Endothelial cell of umbilical vein (primary cell): ENCODE data around the gene PXK. TPM values are rescaled to one million over a fixed set of nuclear protein-coding genes. Genes with fewer than 3 reads are reported as not detected.

Source experiments
- Bru-seq: library from RNA; stranded (reverse); fragments of 400-500 nt; gene quantifications from one replicate; lab custom pipeline; 2021; lab: Mats Ljungman, UMichigan
- BruChase-seq, 2 experiments: library from RNA; stranded (reverse); fragments of 400-500 nt; gene quantifications; one replicate each; lab custom pipeline; 2021; lab: Mats Ljungman, UMichigan
- BruUV-seq: library from RNA; stranded (reverse); fragments of 400-500 nt; replicated peaks from 2 replicates; lab custom pipeline; 2021; lab: Mats Ljungman, UMichigan
- CTCF ChIA-PET: fragments of 300-600, 350-600 bp; sonication (Branson Sonifier 250); formaldehyde crosslinking; loops from one replicate; lab custom pipeline; 2021; ENCODE audit warnings: antibody characterized with exemption, inconsistent platforms; lab: Charles Lee
- POLR2A ChIA-PET: fragments of 300-600, 350-600 bp; sonication (Branson Sonifier 250); formaldehyde crosslinking; loops from one replicate; lab custom pipeline; 2021; ENCODE audit warnings: antibody characterized with exemption, inconsistent platforms; lab: Charles Lee
- DNase-seq: peaks from one replicate; pipeline ENCODE4 v3.0.0-alpha.2; 2011; ENCODE audit warnings: low read depth, low spot score
- FAIRE-seq: peaks from 2 replicates; lab custom pipeline; 2011; peaks lifted over from hg19 to GRCh38; lab: Jason Lieb, UNC
- H2AFZ ChIP-seq: 2 replicates; pipeline ENCODE4 v1.6.0; 2012; ENCODE audit warnings: low read depth, low read length, control low read depth, inconsistent platforms
- H3K27ac ChIP-seq: 2 replicates; pipeline ENCODE4 v1.5.1; 2011; ENCODE audit warnings: low read depth, mild to moderate bottlenecking, control low read depth, low read length, moderate library complexity; ENCODE audit not compliant: insufficient read depth
- H3K27me3 ChIP-seq, 2 experiments: 2 replicates each; pipeline versions ENCODE4 v1.6.0 to v1.6.1; 2011; ENCODE audit warnings: low read length in 2 of 2, mixed read lengths in 1 of 2; ENCODE audit not compliant: control insufficient read depth in 2 of 2, insufficient read depth in 2 of 2
- H3K36me3 ChIP-seq, 2 experiments: 2 replicates in 1 of 2; 3 replicates in 1 of 2; pipeline ENCODE4 v1.5.1; 2011; ENCODE audit warnings: low read length in 2 of 2, mild to moderate bottlenecking in 1 of 2, moderate library complexity in 1 of 2; ENCODE audit not compliant: control insufficient read depth in 2 of 2, insufficient read depth in 2 of 2; ENCODE audit errors: extremely low read depth in 1 of 2
- H3K4me1 ChIP-seq: 3 replicates; pipeline ENCODE4 v1.5.1; 2011; ENCODE audit warnings: mild to moderate bottlenecking, low read length; ENCODE audit not compliant: control insufficient read depth, insufficient read depth; ENCODE audit errors: extremely low read depth
- H3K4me2 ChIP-seq: 2 replicates; pipeline ENCODE4 v1.6.1; 2011; ENCODE audit warnings: low read length, control low read depth, mixed read lengths; ENCODE audit not compliant: insufficient read depth
- H3K4me3 ChIP-seq, 3 experiments: fragments of 200-600 bp in 1 of 3; sonication (generic), shearing (Covaris generic) in 1 of 3; replicated peaks in 1 of 3; 2 replicates each; pipeline ENCODE4 v1.5.1; 2011 to 2016; ENCODE audit warnings: control low read depth in 3 of 3, low read length in 3 of 3, mild to moderate bottlenecking in 2 of 3, inconsistent platforms in 1 of 3, low read depth in 1 of 3, moderate library complexity in 1 of 3; ENCODE audit not compliant: insufficient read depth in 1 of 3
- H3K79me2 ChIP-seq: 2 replicates; pipeline ENCODE4 v1.6.0; 2012; ENCODE audit warnings: low read length, inconsistent platforms; ENCODE audit not compliant: control insufficient read depth, insufficient read depth
- H3K9ac ChIP-seq: replicated peaks from 2 replicates; pipeline ENCODE3; 2011; ENCODE audit warnings: low read length, control low read depth; ENCODE audit not compliant: insufficient read depth; ENCODE audit errors: extremely low read depth
- H3K9me1 ChIP-seq: replicated peaks from 3 replicates; pipeline ENCODE4 v1.6.0; 2011; ENCODE audit warnings: mild to moderate bottlenecking, low read length; ENCODE audit not compliant: control insufficient read depth, insufficient read depth; ENCODE audit errors: extremely low read depth
- H3K9me3 ChIP-seq: replicated peaks from 2 replicates; pipeline ENCODE4 v1.5.1; 2012; ENCODE audit warnings: low read length, inconsistent platforms; ENCODE audit not compliant: control insufficient read depth, insufficient read depth
- H4K20me1 ChIP-seq: replicated peaks from 2 replicates; pipeline ENCODE3; 2011; ENCODE audit warnings: mild to moderate bottlenecking, low read length; ENCODE audit not compliant: control insufficient read depth, insufficient read depth; ENCODE audit errors: extremely low read depth
- CTCF ChIP-seq, 2 donors: IDR thresholded peaks; 1 replicate in 1 of 2; 2 replicates in 1 of 2; pipeline ENCODE4 v1.5.1; 2011; ENCODE audit warnings: low read length in 2 of 2, mild to moderate bottlenecking in 2 of 2, moderate library complexity in 2 of 2, control low read depth in 1 of 2, inconsistent platforms in 1 of 2, low read depth in 1 of 2; ENCODE audit not compliant: insufficient read depth in 1 of 2; ENCODE audit errors: extremely low read depth in 1 of 2
- FOS ChIP-seq: IDR thresholded peaks from 2 replicates; pipeline ENCODE4 v1.6.1; 2011; ENCODE audit warnings: mild to moderate bottlenecking, low read length, moderate library complexity, borderline replicate concordance; ENCODE audit not compliant: insufficient read depth
- MAX ChIP-seq: IDR thresholded peaks from 2 replicates; pipeline ENCODE4 v1.6.1; 2011; ENCODE audit not compliant: insufficient read depth, insufficient read length
- POLR2AphosphoS5 ChIP-seq: IDR thresholded peaks from 2 replicates; pipeline ENCODE4 v1.6.1; 2012; ENCODE audit warnings: low read depth, mild to moderate bottlenecking, control low read depth, low read length, moderate library complexity; ENCODE audit not compliant: insufficient read depth
- dilution Hi-C: fragments of 300-500 bp; cut with MboI; formaldehyde crosslinking; loops from one replicate; pipeline ENCODE4 v1.15.0; 2019; ENCODE audit warnings: low sequenced_read_pairs; ENCODE audit not compliant: extremely low pct_ligation_motif_present
- intact Hi-C: fragments of 100-400 bp; cut with micrococcal nuclease; formaldehyde crosslinking; loops from one replicate; pipeline ENCODE4 v1.10.0; 2022
- long read RNA-seq: library from polyadenylated mRNA; stranded (forward); transcript quantifications from one replicate; pipeline ENCODE4 v2.0.0, GENCODE V29; 2021
- polyA minus RNA-seq, 3 experiments: library from RNA; depleted of rRNA, polyadenylated mRNA; stranded (reverse); fragments of >200 nt; gene quantifications; 1 replicate in 1 of 3; 2 replicates in 2 of 3; pipeline ENCODE4 v1.2.3, GENCODE V29; 2011
- polyA plus RNA-seq, 4 experiments: library from polyadenylated mRNA; depleted of rRNA in 3 of 4; stranded (reverse) in 3 of 4; unstranded in 1 of 4; fragments of >200 nt; gene quantifications; 2 replicates each; pipeline versions ENCODE4 v1.2.1 to v1.2.3, GENCODE V29; 2011 to 2012; ENCODE audit warnings: missing spikeins in 1 of 4
- total RNA-seq: library from RNA; stranded (reverse); gene quantifications from 2 replicates; pipeline ENCODE4 v1.2.3, GENCODE V29; 2021

The PXK gene
- total RNA-seq (11.1 and 14.6 TPM in 2 replicates), polyA plus RNA-seq (8.4 and 11.3 TPM in 2 replicates), polyA minus RNA-seq (12.2 and 17.7 TPM in 2 replicates), Bru-seq, nascent RNA (percentile 59 among the genes with signal in this experiment), BruChase-seq, experiment 1, labeled RNA remaining after a 6-hour chase (percentile 59 among the genes with signal in this experiment), BruChase-seq, experiment 2, labeled RNA remaining after a 2-hour chase (percentile 60 among the genes with signal in this experiment)
- 12.8 and 15.2 TPM in 2 replicates for polyA plus RNA-seq (2011; cell fraction: cytosol; rRNA removed)
- polyA plus RNA-seq (2011; cell fraction: nucleus; rRNA removed) = 20.7 and 21.6 TPM in 2 replicates
- polyA plus RNA-seq (2012) = 11.0 and 14.3 TPM in 2 replicates
- polyA minus RNA-seq (2011; cell fraction: cytosol; rRNA and poly(A)+ RNA removed) = 4.4 TPM
- polyA minus RNA-seq (2011; cell fraction: nucleus; rRNA and poly(A)+ RNA removed) = 14.9 and 22.0 TPM in 2 replicates
- long read RNA-seq, transcript PXK-201 (17 exons, 1,974 nt) = minor isoform, 6 of 56 reads
- long read RNA-seq, transcript PXK-202 (18 exons, 2,037 nt) = major isoform, 25 of 56 reads
- long read RNA-seq, partial matches to known transcripts = 3 of 56 reads
- long read RNA-seq, other reads (novel, unspliced or antisense) = 18 of 56 reads

- H3K9me1 ChIP-seq = no peaks in the 10 kb centered on the region
- peak within 1 kb of the TSS; percentile 89 for H3K4me2 ChIP-seq
- peaks cover 12% of the 10 kb centered on the region for H3K4me1 ChIP-seq
- no peaks in the 10 kb centered on the region for H4K20me1 ChIP-seq
- BruUV-seq = no TSS peak
- POLR2A ChIA-PET = no interaction called here
- H3K9ac ChIP-seq = peak within 1 kb of the TSS; percentile 64
- TF ChIP-seq MAX = no peak
- no peak for TF ChIP-seq FOS
- peak in 1 of 2 donors; percentile 32 for TF ChIP-seq CTCF (IDR thresholded peaks at IDR 0.05; ENCODE audit: extremely low read depth in 1 of 2, insufficient read depth in 1 of 2, low read depth in 1 of 2, low read length in 2 of 2)
- TF ChIP-seq POLR2AphosphoS5 = peak; percentile 78
- H3K4me3 ChIP-seq = peak within 1 kb of the TSS; percentile 63 to 71 (median 63)
- no peaks in the 10 kb centered on the region for H3K36me3 ChIP-seq
- FAIRE-seq (peak; percentile 33), DNase-seq (peak; percentile 75)
- no peaks in the 10 kb centered on the region for H3K9me3 ChIP-seq
- peaks cover 3% of the 10 kb centered on the region for H3K79me2 ChIP-seq
- H3K27ac ChIP-seq = peak within 1 kb of the TSS; percentile 41
- H3K27me3 ChIP-seq = no peaks in the 10 kb centered on the region
- CTCF ChIA-PET = interaction anchor here (2.5 to 2.9 kb wide), 2 partner anchors 83 to 159 kb away, joined by 10 to 18 read pairs; partner anchors contain the start of gene KCTD6
- dilution Hi-C loops = no loop called here
- H2AFZ ChIP-seq = peak within 1 kb of the TSS; percentile 99
- intact Hi-C loops = loop anchor here (1.0 to 10.0 kb wide), 7 partner anchors 8 to 1568 kb away; partner anchors contain the start of genes KCTD6 and PDHB
Observed at GRCh38 chr3:58332575-58333188, at the start of gene PXK. Gene PXK, plus strand, starts transcription at chr3:58332892. Its CDS starts 97 bp downstream, at chr3:58332989.
